Activated T-helper 1 cell treated with anti-CD3 and anti-CD28 coated beads, Interleukin-2, amount 50 U/mL, for 16 hours (primary cell): ENCODE data around the gene CTNS.
A peak's percentile ranks its signal among the peaks of the same experiment; 100 is the strongest.

Experiments
- DNase-seq, 2 donors: peaks; one replicate each; pipeline ENCODE4 v3.0.0-alpha.2; 2020; ENCODE audit warnings: low read depth in 1 of 2, low spot score in 1 of 2

The CTNS gene

DNA sequence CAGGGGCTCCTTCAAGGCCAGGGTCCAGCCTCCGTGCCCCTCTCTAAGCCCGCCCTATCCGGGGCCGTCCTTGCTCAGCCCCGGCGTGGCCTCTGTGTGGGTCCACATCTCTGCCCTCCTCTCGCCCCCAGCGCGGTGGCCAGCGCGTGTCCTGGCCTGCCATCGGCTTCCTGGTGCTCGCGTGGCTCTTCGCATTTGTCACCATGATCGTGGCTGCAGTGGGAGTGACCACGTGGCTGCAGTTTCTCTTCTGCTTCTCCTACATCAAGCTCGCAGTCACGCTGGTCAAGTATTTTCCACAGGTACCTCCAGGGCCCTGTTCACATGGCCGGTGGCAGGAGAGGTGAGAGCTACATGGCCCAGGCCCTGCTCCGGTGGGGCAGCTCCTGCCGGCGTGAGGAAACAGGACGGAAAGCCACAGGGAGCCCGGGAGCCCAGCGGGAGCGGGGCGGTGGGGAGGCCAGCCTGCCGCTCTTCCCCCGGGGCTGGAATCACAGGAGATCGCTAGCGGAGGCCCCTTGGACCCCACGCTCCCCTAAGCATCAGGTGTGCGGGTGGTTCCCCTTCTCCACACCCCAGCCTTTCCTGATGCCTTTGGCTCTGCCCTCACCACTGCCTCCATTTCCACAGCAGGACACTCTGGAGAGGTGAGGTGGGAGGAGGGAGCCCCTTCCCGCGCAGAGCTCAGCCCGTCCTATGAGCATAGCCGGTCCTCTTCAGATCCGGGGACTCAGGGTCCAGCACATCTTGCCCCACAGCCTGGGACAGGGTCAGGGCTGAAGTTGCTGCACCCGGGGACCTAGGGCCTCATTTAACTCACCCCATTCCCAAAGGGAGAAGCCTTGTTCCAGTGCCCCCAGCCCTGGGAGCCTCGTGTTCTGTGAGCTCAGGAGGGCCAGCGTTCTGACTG is 21.6 kb downstream of the CTNS start:
- DNase-seq, result no peak

DNA sequence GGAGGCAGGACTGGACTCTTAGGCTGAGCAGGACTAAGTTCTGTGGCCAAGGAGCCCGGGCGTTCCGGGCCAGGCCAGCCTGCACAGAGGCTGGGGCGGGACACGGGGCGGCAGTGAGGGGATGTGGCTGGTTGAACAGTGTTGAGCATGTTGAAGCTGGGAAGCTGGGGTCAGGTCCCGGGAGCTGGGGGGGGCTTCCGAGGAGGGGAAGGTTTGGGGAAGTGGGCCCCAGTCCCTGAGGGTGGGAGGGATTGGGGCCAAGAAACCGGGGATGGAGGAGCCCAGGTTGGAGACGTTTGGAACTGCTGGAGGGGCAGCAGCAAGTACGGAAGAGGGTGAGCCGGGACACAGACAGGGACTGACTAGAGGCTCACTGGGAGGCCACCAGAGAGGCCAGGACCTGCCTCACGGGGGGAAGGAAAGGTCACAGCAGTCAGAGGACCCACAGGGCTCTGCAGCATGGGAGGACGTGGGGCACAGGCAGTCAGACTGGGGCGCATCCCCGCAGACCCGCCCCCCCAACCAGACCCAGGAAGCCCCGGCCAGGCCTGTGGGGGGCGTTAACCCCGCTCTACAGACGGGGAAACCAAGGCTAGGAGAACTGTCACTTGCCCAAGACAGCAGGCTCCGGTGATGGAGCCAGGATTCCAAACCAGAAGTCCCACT is 22.4 kb downstream of the CTNS start:
- no peak for DNase-seq

DNA sequence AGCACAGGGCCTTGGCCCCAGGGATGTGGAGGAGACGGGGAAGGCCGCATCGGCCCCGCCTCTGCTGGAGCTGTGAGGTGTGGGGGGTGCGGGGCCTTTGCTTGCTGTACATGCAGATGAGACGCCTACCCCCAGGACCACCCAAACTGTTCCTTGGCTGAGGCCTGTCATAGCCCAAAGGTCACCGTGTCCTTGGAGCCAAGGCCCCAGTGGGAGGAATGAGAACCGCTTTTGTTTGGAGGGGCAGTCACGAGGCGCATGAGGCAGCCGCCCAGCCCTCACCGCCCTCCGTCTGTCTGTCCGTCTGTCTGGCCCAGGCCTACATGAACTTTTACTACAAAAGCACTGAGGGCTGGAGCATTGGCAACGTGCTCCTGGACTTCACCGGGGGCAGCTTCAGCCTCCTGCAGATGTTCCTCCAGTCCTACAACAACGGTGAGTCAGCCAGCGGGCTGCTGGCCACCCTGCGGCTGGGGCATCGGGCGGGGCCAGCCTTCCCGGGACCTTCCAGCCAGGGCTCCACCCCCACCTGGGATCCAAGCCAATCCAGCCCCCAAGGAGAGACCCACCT is 23.1 kb downstream of the CTNS start:
- DNase-seq, result no peak

DNA sequence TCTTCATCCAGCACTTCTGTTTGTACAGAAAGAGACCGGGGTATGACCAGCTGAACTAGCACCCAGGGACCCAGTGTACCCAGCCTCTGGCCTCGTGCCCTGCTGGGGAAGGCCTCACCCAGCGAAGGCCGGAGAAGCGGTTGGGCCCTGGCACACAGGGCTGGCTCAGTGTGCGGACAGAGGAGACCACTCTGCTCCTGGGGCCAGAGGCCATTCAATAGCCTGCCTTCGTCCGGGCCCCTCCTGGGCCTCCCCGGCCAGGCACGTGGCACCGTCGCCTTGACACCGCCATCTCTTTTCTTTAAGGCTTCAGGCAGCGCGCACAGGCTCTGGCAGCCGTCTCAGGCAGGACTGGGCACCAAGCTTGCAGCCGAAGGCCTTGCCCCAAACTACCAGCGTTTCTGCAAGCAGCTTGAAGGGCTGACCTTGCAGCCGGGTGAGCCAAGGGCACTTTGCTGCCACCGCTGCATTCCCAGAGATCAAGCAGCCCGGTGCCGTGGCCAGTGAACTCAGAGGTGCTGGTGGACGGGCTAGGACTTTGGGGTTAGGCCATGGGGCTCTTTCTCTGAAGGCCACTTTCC is 23.8 kb downstream of the CTNS start:
- no peak for DNase-seq

DNA sequence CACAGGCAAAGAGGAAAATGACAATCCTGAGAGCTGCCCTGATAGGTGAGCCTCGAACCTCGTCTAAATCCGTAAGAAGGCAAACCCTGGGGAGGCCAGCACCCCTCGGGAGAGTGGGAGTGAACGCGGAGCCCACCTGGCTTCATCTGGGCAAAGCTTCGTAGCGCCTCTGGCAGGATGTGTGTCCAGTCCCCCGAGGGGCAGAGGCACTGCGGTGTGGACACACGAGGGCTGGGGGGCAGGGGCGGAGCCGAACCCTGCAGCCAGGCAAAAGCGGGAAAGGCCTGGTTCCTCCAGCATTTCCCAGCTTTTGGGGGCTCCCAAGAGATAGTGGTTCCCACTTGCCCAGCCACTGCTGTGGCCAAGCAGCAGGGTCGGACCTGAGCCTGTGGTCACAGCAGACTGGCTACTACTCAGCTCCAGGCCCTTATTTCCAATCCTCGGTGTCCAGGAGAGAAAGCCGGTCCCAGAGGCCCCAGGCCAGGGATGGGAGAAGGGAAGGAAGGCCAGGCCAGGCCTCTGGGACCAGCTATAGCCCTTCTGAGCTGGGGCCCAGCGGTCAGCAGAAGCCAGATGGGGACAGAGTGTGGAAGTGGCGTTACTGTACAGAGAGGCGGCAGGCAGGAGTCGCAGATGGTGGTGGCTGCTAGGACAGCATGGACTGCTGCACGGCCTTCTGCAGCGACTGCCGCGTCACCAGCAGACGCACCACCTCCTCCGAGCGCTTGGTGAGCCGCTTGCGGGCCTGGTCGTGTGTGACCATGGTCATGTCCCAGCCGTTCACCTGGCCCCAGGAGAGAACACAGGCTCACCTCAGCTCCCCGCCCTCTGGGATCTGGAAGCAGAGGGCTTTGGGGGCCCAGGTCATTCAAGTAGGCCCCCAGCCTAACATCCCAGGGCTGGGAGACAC is 26.8 kb downstream of the CTNS start:
- DNase-seq, result no peak

DNA sequence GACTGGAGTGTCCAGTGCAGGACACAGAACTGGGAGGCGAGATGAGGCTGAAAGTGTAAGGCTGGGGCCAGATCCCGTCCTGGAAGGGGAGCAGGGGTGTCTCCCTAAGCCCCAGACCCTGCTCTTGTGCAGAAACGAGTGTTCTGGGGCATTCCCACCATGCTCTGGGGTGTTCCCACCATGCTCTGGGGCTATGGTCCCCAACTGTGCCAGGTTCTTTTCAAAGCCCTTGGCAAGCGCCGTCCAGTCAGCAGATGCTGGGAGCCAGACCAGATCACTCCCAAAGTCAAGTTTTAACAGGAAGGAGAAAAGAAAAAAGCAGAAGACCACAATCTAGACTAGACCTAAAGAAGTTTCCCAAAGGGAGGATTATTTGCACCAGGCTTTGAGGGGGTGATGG is 29.3 kb downstream of the CTNS start:
- DNase-seq, result no peak

DNA sequence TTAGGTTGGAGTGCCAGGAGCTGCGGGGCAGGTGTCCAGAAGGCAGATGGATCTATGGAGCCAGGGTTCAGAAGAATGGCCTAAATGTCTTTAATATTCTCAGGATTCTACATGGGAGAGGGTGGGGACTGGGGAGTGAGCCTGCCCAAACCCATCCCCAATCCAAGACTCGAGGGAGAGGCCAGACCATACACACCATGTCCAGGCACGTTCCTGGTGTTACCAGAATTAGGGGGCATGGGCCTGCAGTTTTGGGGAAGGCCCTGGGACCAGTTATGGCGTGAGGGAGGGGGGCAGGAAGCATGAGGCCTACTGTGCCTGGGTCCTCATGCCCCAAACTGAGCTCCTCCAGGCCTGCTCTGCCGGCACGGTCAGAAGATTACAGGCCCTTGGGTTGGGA is 30.0 kb downstream of the CTNS start:
- no peak for DNase-seq

DNA sequence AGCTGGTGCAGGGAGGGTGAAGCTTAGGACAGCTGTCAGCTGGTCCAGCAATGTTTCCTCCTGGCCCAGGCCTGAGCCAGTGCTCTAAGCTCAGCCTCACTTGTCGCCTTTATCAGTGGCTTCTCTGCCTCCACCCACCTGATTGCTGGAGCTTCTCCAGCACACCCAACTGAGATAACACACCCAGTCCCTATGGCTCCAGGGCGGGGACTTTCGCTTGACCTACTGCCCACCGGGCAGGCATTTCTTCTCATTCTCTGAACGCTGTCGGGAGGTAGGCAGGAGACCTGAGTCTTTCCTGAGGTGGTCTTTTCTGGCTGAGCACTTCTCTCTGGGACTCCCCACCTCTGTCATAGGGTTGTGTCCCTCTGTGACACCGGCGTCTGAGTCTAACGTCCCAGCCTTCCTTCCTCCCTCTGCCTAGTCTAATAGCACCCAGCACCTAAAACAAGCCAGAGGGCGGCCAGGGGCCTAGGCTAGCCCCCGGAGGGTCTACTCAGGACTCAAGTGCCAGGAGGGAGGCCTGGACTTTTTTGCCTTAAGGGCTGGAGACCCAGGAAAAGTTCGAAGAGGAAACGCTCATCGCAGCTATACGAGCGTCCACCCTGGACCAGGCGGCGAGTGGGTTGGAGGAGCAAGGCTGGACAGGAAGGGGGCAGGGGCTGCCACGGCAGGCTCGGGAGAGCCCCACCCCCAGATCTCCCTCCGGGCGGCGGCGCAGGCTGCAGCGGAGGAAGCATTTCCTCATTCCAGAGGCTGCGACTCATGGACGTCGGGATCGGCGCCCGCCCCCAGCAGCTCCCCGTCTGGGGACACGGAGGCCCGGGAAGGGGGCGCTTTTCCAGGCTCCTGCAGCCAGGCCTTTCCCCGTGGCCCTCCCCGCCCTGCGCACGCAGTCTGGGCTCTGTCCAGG is 31.1 kb downstream of the CTNS start:
- no peak for DNase-seq

DNA sequence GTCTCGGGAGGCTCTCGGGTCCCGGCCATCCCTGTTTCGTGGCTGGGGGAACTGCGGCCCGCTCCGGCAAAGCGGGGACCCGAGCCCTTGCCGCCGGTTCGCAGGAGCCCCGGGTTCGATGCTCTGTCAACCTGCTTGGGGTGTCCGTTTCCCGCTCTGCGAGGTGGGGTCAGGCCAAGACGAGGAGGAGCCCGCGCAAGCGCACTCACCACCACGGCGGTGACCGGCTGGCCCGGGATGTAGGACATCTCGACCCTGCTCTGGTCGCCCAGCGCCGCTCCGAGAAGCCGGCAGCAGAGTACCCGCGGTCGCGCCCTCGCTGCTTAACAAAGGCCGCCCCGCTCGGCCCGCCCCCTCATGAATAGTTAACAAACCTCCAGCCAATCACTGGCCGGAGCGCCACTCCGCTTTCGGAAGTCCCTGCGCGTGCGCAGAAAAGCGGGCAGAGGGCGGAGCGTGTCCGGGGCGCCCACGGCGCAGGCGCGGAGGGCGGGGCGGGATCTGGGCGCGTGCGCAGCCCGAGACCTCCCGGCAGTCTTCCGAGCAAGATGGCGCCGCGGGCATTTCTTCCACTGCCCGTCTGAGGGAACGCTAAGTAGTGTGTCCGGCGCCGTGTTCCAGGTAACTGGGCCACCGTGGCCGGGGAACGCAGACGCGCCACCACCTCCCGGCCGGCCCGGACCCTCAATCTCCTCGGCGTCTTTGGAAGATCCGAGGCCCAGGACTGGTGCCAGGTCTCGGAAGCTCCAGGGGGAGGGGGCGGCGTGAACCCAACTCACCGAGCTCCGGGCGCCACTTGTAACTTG is 31.9 kb downstream of the CTNS start, which contains the start of the genes EMC6 and TAX1BP3:
Gene EMC6 (plus strand): TSS at position 534 of the 806 bp plus-strand sequence. CDS start 335 bp downstream, outside the sequence.
Gene TAX1BP3 (minus strand): TSS at position 300 of the 806 bp plus-strand sequence. CDS start 52 bp downstream, at position 248.
- DNase-seq, result peak; percentile 97 to 99

DNA sequence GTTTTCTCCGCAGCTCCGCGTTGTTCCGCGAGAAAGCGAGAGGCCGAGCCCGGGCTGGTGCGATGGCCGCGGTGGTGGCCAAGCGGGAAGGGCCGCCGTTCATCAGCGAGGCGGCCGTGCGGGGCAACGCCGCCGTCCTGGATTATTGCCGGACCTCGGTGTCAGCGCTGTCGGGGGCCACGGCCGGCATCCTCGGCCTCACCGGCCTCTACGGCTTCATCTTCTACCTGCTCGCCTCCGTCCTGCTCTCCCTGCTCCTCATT is 32.5 kb downstream of the CTNS start:
- no peak for DNase-seq

DNA sequence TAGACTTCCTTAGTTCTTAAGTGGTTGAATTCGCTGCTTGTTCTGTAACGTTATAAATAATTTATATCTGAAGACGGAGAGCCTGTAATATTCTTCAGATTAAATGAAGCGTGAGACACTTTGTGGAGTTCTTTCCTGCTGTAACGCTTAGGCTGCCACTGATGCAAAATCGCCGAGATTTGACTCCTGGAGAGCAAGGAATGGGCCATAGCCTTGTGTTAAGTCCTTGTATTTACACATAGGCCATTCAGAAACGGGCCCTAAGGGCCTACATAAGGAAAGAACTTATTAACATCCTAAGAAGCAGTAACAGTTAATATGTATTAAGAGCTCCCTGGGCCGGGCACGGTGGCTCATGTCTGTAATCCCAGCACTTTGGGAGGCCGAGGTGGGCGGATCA is 33.0 kb downstream of the CTNS start:
- DNase-seq, result no peak

DNA sequence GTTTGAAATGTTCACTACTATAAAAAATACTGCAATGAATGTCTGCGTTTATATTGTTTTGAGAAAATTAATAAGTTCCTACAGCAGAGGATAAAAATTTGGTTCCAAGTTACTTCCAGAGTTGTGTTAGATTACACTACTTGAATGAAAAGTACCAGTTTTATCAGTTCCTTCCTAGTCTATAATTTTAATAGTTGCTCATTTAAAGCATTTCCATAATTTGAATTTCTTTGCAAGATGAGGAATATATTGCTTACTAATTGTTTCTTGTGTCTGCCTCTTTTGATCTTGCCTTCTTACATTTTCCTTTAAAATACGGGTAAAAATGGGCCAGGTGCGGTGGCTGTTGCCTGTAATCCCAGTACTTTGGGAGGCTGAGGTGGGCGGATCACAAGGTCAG is 36.0 kb downstream of the CTNS start:
- DNase-seq, result no peak

DNA sequence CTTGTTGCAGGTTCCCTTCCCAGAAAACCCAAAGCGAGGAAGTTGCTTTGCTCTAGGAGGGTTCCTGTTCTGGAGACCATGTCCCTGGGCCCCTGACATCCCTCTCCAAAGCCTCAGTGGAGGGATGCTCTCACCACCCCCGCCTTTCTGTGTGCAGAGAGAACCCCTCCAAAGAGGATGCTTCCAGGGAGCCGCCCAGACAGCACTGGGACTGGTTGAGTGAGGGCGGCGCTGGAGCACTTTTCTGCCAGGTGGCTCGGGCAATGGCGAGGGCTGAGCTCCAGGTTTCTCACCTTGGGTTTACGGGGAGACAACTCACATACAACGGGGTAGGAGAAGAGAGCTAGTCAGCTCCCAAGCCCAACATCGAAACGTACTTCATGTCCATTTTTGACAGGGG is 39.3 kb downstream of the CTNS start:
- no peak for DNase-seq

DNA sequence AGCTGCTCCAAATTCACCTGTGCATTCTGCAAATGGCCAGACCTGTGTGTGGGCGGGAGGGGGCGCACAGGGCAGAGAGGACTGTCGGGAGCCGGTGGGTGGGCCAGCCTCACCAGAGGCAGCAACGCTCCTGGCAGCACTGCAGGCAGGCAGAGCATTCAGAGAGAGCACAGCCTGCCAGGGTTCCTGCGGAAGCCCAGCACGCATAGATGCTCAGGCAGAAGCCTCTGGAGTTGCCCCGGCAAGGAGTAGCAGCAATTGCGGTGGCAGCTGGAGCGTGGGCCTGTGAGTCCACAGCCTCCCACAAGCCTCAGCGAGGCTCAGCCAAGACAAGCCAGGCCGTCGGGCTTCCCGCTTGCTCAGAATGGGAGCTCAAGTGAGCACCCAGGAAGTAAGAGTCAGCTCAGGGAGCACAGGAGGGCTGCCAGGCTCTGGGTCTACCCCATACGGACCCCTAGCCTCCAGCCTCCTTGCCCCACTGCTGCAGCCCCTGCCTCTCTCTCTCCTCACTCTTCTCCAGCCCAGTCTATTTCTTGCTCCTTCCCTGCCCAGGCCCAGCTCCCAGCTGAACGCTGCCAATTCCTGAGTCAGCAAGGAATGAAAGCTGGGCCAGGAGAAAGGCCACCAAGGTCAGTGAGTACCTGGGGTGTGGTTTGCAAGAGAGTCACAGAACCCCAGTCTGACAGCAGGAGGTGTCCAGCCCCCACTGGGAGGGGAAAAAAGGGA is 41.7 kb downstream of the CTNS start:
- no peak for DNase-seq

DNA sequence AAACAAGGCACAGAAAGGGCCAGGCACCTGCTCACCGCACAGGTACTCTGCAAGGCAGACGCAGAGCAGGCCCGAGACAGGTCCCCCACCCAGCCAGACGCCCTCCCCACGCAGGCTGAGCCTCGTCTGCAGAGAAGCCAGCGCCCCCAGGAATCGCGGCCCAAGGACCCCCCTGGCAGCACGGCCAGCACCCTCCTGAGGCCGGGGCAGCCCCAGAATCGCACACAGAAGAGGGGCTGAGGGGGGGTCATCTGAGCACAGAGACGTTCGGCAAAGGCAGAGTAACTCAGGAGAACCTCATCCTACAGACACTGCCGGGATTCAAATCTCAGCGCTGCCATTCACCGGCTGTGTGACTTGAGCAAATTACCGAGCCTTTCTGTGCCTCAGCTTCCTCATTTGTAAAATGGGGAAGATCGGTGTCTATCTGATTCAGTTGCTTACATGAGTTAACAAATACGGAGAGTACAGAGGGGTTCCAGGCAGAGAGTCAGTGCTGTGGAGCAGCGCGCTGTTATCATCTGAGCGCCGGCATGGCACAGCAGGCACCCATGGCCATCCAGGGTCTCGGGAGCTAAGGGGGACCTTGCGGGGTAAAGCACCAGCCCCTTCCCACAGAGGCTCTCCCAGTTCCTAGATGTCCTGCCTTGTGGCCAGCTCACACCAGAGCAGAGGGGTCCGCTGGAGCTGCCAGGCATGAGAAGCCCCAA is 42.4 kb downstream of the CTNS start:
- no peak for DNase-seq

DNA sequence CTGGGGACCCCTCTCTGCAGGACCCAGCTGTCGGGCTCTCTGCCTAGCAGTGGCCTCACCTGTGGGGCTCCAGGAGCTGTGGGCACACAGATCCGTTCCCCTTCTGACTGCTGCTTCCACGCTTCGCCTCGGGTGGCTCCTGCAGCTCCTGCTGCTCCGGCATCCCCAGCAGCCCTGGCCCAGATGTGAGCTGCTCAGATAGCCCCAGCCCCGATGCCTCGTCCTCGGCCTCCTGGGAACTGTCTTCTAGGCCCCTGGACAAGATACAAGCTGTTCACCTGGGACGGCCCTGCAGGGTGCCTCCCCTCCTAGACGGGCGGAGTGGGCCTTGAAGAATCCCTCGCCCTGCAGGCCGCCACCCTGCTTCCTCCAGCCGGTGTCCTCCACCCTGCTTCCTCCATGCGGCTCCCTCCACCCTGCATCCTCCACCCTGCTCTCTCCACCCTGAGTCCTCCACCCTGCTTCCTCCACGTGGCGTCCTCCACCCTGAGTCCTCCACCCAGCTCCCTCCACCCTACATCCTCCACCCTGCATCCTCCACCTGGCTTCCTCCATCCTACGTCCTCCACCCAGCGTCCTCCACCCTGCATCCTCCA is 43.1 kb downstream of the CTNS start:
- no peak for DNase-seq

DNA sequence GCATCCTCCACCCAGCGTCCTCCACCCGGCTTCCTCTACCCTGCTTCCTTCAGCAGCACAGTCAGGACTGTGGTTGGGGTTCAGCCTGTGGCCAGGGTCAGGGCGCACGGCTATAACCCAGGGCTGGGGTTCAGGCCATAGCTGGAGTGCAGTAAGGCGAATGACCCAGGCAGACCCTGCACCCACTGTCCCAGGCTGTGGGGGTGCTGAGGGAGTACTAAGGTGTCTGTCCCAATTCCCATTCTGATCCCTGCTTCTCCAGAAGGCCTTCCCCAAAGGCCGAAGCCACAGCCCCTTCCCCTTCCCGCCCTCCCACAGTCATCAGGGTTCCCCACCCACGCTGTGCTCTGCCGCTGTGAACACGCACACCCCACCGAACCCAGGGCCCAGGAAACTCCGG is 44.5 kb downstream of the CTNS start:
- no peak for DNase-seq
